GM21723 (cell line): ENCODE data around the gene INKA2.

Experiments
- ATAC-seq: cut with Tn5 transposase; IDR thresholded peaks from one replicate; pipeline ENCODE4 v1.9.1; 2021; ENCODE audit warnings: mild to moderate bottlenecking, moderate library complexity; ENCODE audit not compliant: unreplicated experiment

INKA2 gene

DNA sequence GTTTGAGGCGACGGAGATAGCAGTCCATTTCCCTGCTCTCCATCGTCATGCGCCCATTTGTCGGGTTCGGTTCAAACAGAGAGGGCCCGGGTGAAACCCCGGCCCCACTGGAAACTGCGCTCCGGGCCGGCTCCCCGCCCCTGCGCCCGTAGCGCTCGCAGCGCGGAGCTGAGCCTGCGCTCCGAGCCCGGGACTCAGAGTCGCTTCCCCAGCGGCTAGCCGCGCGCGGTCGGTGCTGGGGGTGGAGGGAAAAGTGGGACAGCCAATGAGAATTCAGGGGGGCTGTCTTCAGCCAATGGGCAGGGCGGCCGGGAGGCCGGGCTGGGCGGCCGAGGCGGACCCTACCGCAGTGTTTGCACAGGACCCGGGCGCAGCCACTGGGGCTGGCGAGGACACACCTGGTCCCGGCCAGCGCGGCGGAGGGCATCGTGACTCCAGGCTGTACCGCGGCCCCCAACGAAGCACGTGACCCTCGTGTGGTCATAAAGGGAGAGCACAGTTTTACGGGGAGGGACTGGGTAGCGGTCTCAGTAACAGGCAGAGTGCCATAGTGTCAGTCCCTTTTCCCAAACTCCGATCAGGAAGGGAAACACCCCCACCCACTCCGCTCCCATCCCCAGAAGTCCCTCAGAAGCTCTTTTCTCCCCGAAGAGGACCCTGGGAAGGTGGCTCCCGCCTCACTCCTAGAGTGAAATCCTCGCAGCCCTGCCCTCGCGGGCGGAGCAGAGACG lies at the start of gene INKA2:
Gene INKA2, minus strand, starts transcription at position 202 of the 731 bp plus-strand sequence. Its CDS starts 153 bp downstream, at position 49.
- peak; percentile 83 for ATAC-seq

DNA sequence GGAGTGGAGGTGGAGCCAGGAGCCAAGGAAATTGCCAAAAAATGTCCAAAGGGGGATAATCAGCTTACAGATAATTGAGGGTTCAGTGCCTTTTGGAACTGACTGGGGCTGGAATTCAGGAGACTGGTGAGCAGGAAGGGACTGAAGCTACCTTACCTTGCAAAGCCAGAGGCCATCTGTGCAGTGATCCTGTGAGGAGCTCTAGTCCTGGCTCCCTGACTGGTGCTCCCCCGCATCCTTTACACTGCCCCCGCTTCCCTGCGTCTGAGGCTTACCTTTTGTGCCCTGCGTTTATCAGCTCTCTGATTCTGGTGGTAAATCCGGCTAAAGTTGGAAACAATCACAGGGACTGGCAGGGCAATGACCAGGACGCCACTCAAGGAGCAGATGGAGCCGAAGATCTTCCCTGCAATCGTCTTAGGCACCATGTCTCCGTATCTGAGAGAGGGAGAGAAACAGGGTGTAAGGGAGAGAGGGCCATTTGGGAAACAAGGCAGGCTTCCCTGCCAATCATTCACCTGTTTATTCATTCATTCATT lies 47.5 kb upstream of the INKA2 start:
- ATAC-seq = no peak

GRCh38 chr1:111784273-111784901 lies 45.2 kb upstream of the INKA2 start:
- no peak for ATAC-seq

DNA sequence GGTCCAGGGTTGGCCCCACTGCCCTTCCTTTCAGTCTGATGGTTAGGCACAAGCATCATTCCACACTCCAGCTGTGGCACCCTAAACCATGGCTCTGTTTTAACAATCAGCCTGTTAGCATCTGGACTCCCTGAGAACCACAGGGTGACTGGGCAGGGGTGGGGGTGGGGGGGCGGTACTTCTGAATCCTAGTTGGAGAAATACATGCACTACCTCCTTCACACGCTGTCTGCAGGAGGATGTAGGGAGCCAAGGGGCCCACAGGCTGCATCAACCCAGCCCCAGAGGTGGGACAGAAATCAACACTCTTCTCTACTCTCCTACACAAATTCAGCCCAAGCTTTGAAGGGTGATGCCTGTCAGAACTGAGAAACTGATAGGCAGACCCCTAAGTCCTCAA lies 40.4 kb upstream of the INKA2 start:
- ATAC-seq = no peak

- no peak for ATAC-seq
Observed at GRCh38 chr1:111778541-111779051, 39.4 kb upstream of the INKA2 start.

DNA sequence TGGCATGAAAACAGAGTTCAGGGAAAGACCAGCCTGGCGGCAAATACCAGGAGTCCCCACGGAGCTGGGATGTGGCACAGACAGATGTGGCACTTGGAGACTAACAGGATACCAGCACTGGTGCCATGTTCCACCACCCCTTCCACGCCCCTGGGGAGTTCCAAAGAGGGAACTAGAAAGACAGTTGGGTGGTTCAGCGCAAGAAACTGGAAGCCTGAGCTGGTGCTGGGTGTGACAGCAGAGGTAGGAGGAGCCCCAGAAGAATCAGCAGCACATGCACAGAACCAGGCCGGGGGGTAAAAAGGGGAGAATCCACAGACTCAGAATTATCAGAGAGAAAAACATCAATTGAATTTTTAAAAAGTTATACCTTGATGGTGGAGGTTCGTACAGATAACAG lies 38.9 kb upstream of the INKA2 start:
- no peak for ATAC-seq

GRCh38 chr1:111777301-111777700 lies 38.1 kb upstream of the INKA2 start:
- no peak for ATAC-seq

DNA sequence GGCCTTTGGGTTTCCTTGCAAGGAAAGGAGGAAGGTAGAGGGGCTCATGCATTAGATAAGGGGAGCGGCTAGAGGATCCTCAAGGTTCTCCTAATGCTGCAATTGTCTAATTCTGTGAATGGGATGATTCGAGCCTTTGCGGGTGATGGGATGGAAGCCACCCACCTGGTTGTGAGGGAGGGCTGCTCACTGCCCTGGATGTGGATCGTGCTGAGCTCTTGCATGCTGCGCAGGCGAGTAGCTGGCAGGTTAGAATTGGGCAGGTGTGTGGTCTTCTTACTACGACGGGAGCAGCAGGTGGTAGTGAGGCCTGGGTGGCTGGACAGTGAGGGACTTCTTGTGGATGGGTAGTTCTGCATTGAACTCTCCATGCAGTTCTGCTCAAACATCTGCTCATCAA lies 37.7 kb upstream of the INKA2 start:
- no peak for ATAC-seq

GRCh38 chr1:111776391-111776790 lies 37.2 kb upstream of the INKA2 start:
- no peak for ATAC-seq

- no peak for ATAC-seq
Observed at GRCh38 chr1:111775966-111776365, 36.8 kb upstream of the INKA2 start.

DNA sequence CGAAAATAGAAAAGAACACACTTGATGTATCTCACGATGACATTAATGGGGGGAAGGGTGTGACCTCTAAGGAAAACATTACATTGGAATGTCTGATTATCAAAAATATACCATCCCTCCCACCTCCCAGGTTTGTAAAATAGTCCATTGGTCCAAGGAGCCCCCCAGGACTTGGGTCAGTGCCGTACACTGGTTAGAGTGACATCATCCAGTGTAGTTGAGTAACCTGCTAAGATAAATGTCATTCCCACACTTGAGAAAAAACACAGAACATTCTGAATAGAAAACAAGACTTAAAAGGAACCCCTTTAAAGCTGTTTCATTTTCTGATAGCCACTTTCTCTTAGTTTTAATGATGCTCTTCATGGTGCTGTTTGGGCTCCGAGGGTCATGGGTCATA lies 31.7 kb upstream of the INKA2 start:
- no peak for ATAC-seq

DNA sequence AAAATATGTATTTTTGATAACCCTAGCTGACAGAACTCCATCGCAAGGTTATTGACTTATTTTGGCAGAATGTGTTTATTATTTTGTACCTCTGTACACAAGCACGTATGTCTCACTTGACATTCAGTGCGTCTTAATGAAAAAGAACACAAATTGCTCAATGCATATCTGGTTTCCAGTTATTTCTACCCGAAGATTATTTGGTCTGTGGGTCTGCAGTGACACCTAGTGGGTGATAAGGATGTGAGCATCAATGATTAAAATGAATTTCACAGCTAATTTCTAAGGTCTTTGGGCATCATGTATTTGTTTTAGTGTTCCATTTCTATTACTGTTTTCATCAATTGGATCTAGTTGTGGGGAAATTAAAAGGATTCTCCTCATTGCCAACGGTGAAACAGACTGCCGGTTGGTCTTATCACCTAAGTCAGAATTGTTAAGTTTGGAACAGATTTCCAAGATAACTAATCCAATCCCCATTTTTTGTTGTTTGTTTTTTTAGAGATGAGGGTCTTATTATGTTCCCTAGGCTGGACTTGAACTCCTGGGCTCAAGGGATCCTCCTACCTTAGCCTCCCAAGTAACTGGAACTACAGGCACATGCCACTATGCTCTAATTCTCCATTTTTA lies 30.4 kb upstream of the INKA2 start:
- ATAC-seq = no peak

DNA sequence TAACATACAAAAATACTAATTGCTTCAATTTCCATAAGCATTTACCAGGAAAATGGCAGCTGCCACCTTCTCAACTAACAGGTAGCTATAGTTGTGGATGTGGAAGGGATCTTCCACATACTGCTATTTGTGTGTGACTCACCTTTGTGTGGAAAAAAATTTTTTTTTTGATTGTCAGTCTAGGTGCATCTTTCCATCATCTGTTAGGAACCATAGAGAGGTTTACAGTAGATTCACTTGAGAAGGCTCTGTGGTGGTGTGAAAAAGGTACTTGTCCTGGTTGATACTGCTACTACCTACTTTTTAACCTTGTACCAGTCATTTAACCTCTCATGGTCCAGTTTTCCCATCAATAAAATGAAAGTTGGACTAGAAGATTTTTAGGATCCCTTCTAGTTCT lies 29.4 kb upstream of the INKA2 start:
- ATAC-seq = no peak

GRCh38 chr1:111768023-111768422 lies 28.8 kb upstream of the INKA2 start:
- ATAC-seq = no peak

DNA sequence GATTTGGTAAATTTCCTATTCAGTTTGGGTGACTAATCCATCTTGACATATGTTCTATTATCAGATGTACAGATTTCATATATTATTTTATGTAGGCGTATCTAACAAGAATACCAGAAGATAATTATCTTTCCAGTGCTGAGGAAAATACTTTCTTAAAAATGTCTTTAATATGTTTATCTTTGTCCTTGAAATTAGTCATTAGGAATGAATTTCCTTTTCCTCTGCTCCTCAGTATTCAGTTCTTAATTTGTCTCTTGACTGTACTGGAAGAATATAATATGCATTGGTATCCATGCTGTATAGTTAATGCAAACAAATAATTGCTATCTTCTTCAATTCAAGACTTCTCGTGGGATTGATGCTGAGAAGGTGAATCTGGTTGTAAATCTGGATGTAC lies 23.1 kb upstream of the INKA2 start:
- ATAC-seq = no peak

GRCh38 chr1:111761717-111762116 lies 22.5 kb upstream of the INKA2 start:
- no peak for ATAC-seq

DNA sequence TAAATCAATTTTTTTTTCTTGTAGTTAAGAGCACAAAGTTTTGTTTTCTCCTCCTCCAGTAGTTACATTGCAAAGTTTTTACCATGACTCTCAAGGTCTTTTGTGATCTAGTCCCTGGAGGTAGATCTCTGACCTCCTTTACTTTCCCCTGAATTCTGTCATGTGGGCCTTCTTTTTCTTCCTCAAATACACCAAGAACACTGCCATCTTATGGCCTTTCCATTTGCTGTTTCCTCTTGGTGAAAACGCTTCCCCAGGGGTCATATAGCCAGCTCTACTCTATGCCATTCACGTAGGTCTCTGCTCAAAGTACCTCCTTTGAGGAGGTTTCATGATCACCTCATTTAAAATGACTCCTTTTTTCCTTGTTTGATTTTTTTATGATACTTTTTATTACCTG lies 19.2 kb upstream of the INKA2 start:
- ATAC-seq = no peak

DNA sequence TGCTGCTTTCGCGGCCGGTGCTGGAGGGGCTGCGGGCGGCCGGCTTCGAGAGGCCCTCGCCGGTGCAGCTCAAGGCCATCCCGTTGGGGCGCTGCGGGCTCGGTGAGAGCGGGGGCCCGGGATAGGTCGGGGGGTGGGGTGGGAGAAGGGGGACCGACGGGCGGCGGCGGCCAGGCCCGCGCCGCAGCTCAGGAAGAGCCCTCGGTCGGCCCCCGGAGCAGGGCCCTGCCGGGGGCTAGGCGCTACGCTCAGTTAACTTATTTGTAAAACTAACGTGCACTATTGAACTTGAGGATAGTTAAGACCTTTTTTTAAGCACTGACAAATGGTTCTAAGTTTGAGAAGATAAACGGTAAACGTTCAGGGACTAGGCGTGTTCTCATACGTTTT lies 16.9 kb upstream of the INKA2 start:
- ATAC-seq = peak; percentile 19

GRCh38 chr1:111755331-111756123 lies 16.3 kb upstream of the INKA2 start, which contains the start of gene DDX20:
Gene DDX20, plus strand, starts transcription at chr1:111755901. Its CDS starts 24 bp downstream, at chr1:111755925.
- ATAC-seq = peak; percentile 89

- peak; percentile 6 for ATAC-seq
Observed at GRCh38 chr1:111754984-111755330, 15.8 kb upstream of the INKA2 start.
